Spleen (tissue), 7 donors: Measurements from ENCODE around the gene COBL.

Experiments
- POLR2AphosphoS5 ChIP-seq, 3 donors: sonication (generic); formaldehyde crosslinking; IDR thresholded peaks; one replicate each; pipeline ENCODE4 v1.5.1; 2017; ENCODE audit warnings: antibody characterized with exemption in 3 of 3
- TF ChIP-seq, protein P1 (sequence below), 11 experiments: fragments of 200-600 bp in 7 of 11; fragments of 450-650 bp in 4 of 11; sonication (generic) in 4 of 11; IDR thresholded peaks in 8 of 11; conservative IDR thresholded peaks in 3 of 11; 1 replicate in 7 of 11; 2 replicates in 4 of 11; pipeline versions ENCODE4 v1.4.0 to v1.8.0; 2016 to 2021; ENCODE audit warnings: antibody characterized with exemption in 11 of 11, inconsistent platforms in 4 of 11, mild to moderate bottlenecking in 1 of 11
- donor health status: DM: no; HTN: no; CAD: no; lungs with moderate emphysema.
- donor health status: DM: no; HTN: no; CAD: no.
- donor health status: DM: no; HTN: no; CAD: no.

DNA sequence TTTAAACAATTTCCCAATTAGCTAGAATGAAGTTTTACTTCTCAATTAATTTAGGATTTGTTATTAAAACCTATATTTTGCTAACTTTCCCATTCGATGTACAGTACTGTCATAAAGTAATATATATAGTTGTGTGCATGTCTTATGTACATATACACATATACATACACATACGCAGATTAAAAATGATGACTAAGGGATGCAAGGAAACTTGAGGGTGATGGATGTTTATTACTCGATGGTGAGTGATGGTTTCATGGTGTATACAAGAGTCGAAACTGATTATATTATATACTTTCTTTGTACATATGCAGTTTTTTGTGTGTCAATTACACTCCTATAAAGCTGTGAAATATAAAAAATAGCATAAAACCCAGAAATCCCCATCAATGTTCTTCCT, 248.2 kb downstream of the COBL start:
- TF ChIP-seq, protein P1, sequence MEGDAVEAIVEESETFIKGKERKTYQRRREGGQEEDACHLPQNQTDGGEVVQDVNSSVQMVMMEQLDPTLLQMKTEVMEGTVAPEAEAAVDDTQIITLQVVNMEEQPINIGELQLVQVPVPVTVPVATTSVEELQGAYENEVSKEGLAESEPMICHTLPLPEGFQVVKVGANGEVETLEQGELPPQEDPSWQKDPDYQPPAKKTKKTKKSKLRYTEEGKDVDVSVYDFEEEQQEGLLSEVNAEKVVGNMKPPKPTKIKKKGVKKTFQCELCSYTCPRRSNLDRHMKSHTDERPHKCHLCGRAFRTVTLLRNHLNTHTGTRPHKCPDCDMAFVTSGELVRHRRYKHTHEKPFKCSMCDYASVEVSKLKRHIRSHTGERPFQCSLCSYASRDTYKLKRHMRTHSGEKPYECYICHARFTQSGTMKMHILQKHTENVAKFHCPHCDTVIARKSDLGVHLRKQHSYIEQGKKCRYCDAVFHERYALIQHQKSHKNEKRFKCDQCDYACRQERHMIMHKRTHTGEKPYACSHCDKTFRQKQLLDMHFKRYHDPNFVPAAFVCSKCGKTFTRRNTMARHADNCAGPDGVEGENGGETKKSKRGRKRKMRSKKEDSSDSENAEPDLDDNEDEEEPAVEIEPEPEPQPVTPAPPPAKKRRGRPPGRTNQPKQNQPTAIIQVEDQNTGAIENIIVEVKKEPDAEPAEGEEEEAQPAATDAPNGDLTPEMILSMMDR (IDR thresholded peaks at IDR 0.05 in 8 of 11, conservative IDR thresholded peaks at IDR 0.05 in 3 of 11) = no peak
- TF ChIP-seq POLR2AphosphoS5 (IDR thresholded peaks at IDR 0.05) = no peak
